ENCODE measurements around the gene ITPKC. TPM values are rescaled to one million over a fixed set of nuclear protein-coding genes. Genes with fewer than 3 reads are reported as not detected.
A peak's percentile ranks its signal among the peaks of the same experiment; 100 is the strongest.

The ITPKC gene
- total RNA-seq, 1 donor from 2014 or later: 92.6 TPM

GRCh38 chr19:40743926-40744325 is 27.0 kb downstream of the ITPKC start:
- no peaks in the 10 kb centered on the region for H3K9me3 ChIP-seq
- no peak overlapping the region for H3K4me3 ChIP-seq
- no peak for DNase-seq (ENCODE audit: extremely low spot score in 2 of 2)
- no peak overlapping the region for H3K27ac ChIP-seq
- TF ChIP-seq POLR2A (IDR thresholded peaks at IDR 0.05) (no peak), POLR2AphosphoS5 (IDR thresholded peaks at IDR 0.05; ENCODE audit: insufficient read depth in 1 of 2, low read depth in 1 of 2) (no peak), CTCF (IDR thresholded peaks at IDR 0.05) (no peak)
- H3K36me3 ChIP-seq: peaks cover 0 to 12% of the 10 kb centered on the region in 2 donors
- intact Hi-C loops (cut with DNase I): no loop called here
- peaks cover 26% of the 10 kb centered on the region for H3K4me1 ChIP-seq
- no peaks in the 10 kb centered on the region for H3K27me3 ChIP-seq

DNA sequence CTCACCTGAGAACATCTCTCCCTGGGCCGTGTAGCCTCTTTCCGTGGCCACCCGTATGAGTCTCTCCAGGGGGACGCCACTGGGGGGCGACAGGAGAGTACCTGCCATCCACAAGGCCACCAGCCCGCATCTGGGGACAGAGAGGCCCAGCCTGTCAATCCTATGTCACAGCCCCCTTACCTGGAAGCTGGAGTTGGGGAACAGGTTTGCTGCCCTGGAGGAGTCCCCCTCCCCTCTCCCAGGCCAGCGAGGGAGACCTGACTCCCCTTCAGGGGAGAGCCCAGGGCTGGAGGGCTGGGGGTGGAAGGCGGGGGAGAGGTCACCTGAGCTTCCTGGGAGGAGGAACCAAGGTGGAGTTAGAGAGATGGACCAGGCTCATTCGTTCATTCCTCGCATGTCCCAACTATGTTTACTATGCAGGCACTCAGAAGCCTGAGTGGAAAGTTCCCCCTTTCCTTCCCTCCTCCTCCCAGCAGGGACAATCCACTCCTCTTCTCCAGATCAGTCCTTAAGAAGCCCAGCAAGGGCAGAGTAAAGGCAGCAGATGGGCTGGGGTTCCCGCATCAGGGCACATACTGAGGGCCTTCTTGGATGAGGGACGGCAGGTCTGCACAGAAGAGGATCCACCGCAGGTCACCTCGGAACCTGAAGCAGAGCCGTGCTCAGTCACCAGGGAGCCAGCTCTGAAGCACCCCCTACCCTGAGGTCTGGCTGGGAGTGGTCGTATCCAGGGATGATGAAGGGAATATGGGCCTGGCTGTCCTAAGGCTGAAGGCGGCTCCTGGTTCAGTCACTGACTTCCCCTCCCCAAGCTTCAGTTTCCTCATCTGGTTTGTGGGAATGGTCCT is 27.9 kb downstream of the ITPKC start:
- TF ChIP-seq CTCF (IDR thresholded peaks at IDR 0.05) (no peak), POLR2AphosphoS5 (IDR thresholded peaks at IDR 0.05; ENCODE audit: insufficient read depth in 1 of 2, low read depth in 1 of 2) (no peak), POLR2A (IDR thresholded peaks at IDR 0.05) (no peak)
- no peak overlapping the region for H3K4me3 ChIP-seq
- no peaks in the 10 kb centered on the region for H3K9me3 ChIP-seq
- peaks cover 0 to 5% of the 10 kb centered on the region in 2 donors for H3K36me3 ChIP-seq
- intact Hi-C loops (cut with DNase I): no loop called here
- DNase-seq (ENCODE audit: extremely low spot score in 2 of 2): no peak
- no peaks in the 10 kb centered on the region for H3K27me3 ChIP-seq
- peak overlapping the region; percentile 45 for H3K27ac ChIP-seq
- H3K4me1 ChIP-seq: peaks cover 27% of the 10 kb centered on the region

DNA sequence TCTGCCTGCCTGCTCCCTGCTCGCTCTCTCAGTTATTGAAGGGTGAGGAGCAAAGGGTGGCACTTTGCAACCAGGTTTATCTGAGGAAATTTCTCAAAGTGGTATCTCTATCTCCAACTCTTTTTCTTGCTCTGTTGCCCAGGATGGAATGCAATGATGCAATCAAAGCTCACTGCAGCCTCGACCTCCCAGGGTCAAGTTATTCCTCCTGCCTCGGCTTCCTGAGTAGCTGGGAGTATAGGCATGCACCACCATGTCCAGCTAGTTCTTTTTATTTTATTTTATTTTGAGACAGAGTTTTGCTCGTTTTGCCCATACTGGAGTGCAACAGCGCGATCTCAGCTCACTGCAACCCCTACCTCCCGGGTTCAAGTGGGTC is 28.5 kb downstream of the ITPKC start:
- Histone ChIP-seq H3K27me3 (no peaks in the 10 kb centered on the region), H3K4me3 (no peak overlapping the region), H3K36me3 (peaks cover 0 to under 1% of the 10 kb centered on the region in 2 donors), H3K4me1 (peaks cover 24% of the 10 kb centered on the region), H3K9me3 (no peaks in the 10 kb centered on the region), H3K27ac (peak overlapping the region; percentile 45)
- TF ChIP-seq POLR2A (IDR thresholded peaks at IDR 0.05): no peak
- TF ChIP-seq CTCF (IDR thresholded peaks at IDR 0.05): no peak
- TF ChIP-seq POLR2AphosphoS5 (IDR thresholded peaks at IDR 0.05; ENCODE audit: insufficient read depth in 1 of 2, low read depth in 1 of 2): no peak
- intact Hi-C loops (cut with DNase I): no loop called here
- no peak for DNase-seq (ENCODE audit: extremely low spot score in 2 of 2)

- no peaks in the 10 kb centered on the region for H3K27me3 ChIP-seq
- peaks cover 20% of the 10 kb centered on the region for H3K4me1 ChIP-seq
- TF ChIP-seq CTCF (IDR thresholded peaks at IDR 0.05) (no peak), POLR2A (IDR thresholded peaks at IDR 0.05) (no peak), POLR2AphosphoS5 (IDR thresholded peaks at IDR 0.05; ENCODE audit: insufficient read depth in 1 of 2, low read depth in 1 of 2) (no peak)
- no peak overlapping the region for H3K4me3 ChIP-seq
- H3K27ac ChIP-seq: no peak overlapping the region
- no peaks in the 10 kb centered on the region for H3K36me3 ChIP-seq
- no peaks in the 10 kb centered on the region for H3K9me3 ChIP-seq
- intact Hi-C loops (cut with DNase I): no loop called here
- DNase-seq (ENCODE audit: extremely low spot score in 2 of 2): no peak
These were observed 30.6 kb downstream of the ITPKC start for GRCh38 chr19:40747536-40747935.

Data from vagina (tissue), 2 donors.